ENCODE results near the gene DYSF.

Gene DYSF

GRCh38 chr2:71615767-71616730 is 162.7 kb downstream of the DYSF start (continued):
- TF ChIP-seq ZNF2 (tag by site-specific recombination; IDR thresholded peaks at IDR 0.05), result no peak
- no peak for TF ChIP-seq ZNF558 (tag by site-specific recombination; IDR thresholded peaks at IDR 0.05)
- no peak for TF ChIP-seq ZNF610 (tag by site-specific recombination; IDR thresholded peaks at IDR 0.05; ENCODE audit: borderline replicate concordance)
- no peak for TF ChIP-seq ZNF16 (tag by site-specific recombination; IDR thresholded peaks at IDR 0.05; ENCODE audit: low read depth)
- no peak for TF ChIP-seq PRDM4 (tag by site-specific recombination; IDR thresholded peaks at IDR 0.05)
- TF ChIP-seq ZNF404 (tag by site-specific recombination; IDR thresholded peaks at IDR 0.05), result no peak
- no peak for TF ChIP-seq OVOL3 (tag by site-specific recombination; IDR thresholded peaks at IDR 0.05)

- CTCF ChIA-PET, result no interaction called here
Observed at GRCh38 chr2:71617266-71617665, 163.9 kb downstream of the DYSF start.

More at GRCh38 chr2:71617266-71617665, 163.9 kb downstream of the DYSF start:
- Histone ChIP-seq H3K9me3 (ENCODE audit: control insufficient read depth, insufficient read depth, low read depth, low read length) (no peaks in the 10 kb centered on the region), H3K4me1 (ENCODE audit: control insufficient read depth, insufficient read depth, low read length) (no peaks in the 10 kb centered on the region), H3K4me3 (ENCODE audit: low read depth, low read length) (no peak overlapping the region), H3K36me3 (ENCODE audit: control insufficient read depth in 2 of 2, insufficient read depth in 1 of 2, low read length in 2 of 2) (no peaks in the 10 kb centered on the region), H3K27ac (ENCODE audit: extremely low read depth, low read depth, low read length) (no peak overlapping the region)
- POLR2A ChIA-PET, result no interaction called here
- no peak for TF ChIP-seq ZNF280C (tag by site-specific recombination; IDR thresholded peaks at IDR 0.05)
- TF ChIP-seq ZNF660 (tag by site-specific recombination; IDR thresholded peaks at IDR 0.05), result no peak
- TF ChIP-seq FEZF1 (tag by site-specific recombination; IDR thresholded peaks at IDR 0.05), result no peak
- TF ChIP-seq KLF10 (tag by site-specific recombination; IDR thresholded peaks at IDR 0.05), result no peak
- no peak for TF ChIP-seq SCRT1 (tag by site-specific recombination; IDR thresholded peaks at IDR 0.05; ENCODE audit: borderline replicate concordance)
- TF ChIP-seq TCF7L2 (IDR thresholded peaks at IDR 0.05; ENCODE audit: borderline replicate concordance, low read depth, low read length), result no peak
- TF ChIP-seq ZNF16 (tag by site-specific recombination; IDR thresholded peaks at IDR 0.05; ENCODE audit: low read depth), result no peak
- no peak for TF ChIP-seq ZBTB1 (tag by site-specific recombination; IDR thresholded peaks at IDR 0.05)
- no peak for TF ChIP-seq ZEB2 (tag by site-specific recombination; IDR thresholded peaks at IDR 0.05)
- no peak for TF ChIP-seq PRDM10 (tag by site-specific recombination; IDR thresholded peaks at IDR 0.05)
- TF ChIP-seq ZNF37A (tag by site-specific recombination; IDR thresholded peaks at IDR 0.05), result no peak
- no peak for TF ChIP-seq GLI4 (tag by site-specific recombination; IDR thresholded peaks at IDR 0.05)
- TF ChIP-seq ZBTB44 (tag by site-specific recombination; IDR thresholded peaks at IDR 0.05), result no peak
- TF ChIP-seq ZNF747 (tag by site-specific recombination; IDR thresholded peaks at IDR 0.05), result no peak

Measured in HEK293 (cell line).